Activated CD8-positive, alpha-beta memory T cell treated with anti-CD3 and anti-CD28 coated beads, Interleukin-2, amount 50 U/mL, for 48 hours (primary cell): Measurements from ENCODE around the gene CTSH.
"Not testable (repeated sequence)": the region's sequence is repeated elsewhere in the genome, so short reads cannot be mapped to it uniquely, and the experiment has no call there.

Experiments
- DNase-seq: peaks from one replicate; pipeline ENCODE4 v3.0.0-alpha.2; 2020

Gene CTSH

GRCh38 chr15:78938658-78939488 lies 6.0 kb downstream of the CTSH start:
- DNase-seq: no peak

GRCh38 chr15:78937132-78937739 lies 7.6 kb downstream of the CTSH start:
- no peak for DNase-seq

- DNase-seq: no peak
Measured at GRCh38 chr15:78934655-78935023, 10.2 kb downstream of the CTSH start.

- DNase-seq: no peak
Measured at GRCh38 chr15:78933823-78934654, 10.8 kb downstream of the CTSH start.

GRCh38 chr15:78933187-78933822 lies 11.5 kb downstream of the CTSH start:
- no peak for DNase-seq

DNA sequence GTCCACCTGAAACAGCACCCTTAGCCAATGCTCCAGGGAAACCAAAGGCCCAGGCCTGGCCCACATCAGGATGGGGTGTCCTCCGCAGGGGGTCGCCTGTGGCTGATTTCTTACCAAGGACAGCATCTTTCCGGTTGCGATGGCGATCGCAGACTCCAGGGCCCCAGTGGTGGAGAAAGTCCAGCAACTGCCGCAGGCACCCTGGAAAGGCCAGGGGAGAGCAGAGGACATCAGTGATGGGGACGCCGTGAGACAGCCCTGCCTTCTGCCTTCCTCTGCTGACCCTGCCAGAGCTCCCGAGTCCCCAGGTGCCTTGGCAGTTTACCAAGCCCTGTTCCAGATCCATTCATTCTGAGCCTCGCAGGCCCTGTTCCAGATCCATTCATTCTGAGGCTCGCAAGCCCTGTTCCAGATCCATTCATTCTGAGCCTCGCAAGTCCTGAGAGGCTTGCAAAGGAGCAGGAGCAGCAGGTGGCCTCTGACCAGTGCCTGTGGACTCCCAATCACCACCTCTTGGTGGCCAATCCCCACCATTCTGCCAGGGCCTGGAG lies 12.5 kb downstream of the CTSH start:
- DNase-seq: no peak

- DNase-seq: no peak
Measured at GRCh38 chr15:78931439-78932257, 13.2 kb downstream of the CTSH start.

- DNase-seq: no peak
Measured at GRCh38 chr15:78930577-78931388, 14.1 kb downstream of the CTSH start.

DNA sequence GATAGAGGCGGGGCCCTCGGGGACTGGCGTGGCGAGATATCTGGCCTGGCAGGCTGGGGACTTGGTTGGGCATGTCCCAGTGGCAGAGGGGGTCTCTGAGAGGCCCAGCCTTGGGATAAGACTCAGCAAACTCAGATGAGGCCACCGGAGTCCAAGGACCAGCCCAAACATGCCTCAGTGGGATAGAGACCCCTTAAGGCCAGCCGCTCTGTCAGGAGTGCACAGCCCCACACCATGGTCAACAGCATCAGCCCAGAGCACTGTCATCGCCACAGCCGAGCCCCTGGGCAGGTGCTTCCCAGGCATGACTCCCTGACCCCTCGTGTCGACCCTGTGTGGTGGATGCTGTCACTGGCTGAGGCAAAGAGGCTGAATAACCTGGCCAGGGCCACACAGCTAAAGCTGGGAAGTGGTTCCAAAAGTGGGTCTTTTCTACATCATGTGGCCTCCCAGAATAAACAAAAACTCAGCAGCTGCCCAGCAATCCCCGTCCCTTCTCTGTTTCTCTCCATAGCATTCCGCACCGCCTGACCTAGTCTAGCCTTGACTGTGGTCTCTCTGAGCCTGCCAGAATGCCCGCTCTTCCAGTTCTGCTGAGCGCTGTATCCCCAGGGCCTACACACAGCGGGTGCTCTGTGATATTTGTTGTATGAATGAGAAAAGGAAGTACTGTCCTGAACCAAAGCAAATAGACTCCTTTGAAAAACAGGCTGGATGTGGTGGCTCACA lies 15.1 kb downstream of the CTSH start:
- DNase-seq: no peak

GRCh38 chr15:78928616-78929093 lies 16.2 kb downstream of the CTSH start:
- no peak for DNase-seq

DNA sequence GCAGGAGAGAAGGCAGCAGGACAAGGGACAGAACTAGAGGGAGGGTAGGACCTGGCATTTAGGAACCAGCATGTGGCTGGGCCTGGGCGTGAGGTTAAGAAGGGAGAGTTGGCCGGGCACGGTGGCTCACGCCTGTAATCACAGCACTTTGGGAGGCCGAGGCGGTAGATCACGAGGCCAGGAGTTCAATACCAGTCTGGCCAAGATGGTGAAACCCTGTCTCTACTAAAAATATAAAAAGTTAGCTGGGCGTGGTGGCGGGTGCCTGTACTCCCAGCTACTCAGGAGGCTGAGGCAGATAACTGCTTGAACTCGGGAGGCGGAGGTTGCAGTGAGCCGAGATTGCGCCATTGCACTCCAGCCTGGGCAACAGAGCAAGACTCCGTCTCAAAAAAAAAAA lies 16.7 kb downstream of the CTSH start:
- DNase-seq: not testable (repeated sequence)

DNA sequence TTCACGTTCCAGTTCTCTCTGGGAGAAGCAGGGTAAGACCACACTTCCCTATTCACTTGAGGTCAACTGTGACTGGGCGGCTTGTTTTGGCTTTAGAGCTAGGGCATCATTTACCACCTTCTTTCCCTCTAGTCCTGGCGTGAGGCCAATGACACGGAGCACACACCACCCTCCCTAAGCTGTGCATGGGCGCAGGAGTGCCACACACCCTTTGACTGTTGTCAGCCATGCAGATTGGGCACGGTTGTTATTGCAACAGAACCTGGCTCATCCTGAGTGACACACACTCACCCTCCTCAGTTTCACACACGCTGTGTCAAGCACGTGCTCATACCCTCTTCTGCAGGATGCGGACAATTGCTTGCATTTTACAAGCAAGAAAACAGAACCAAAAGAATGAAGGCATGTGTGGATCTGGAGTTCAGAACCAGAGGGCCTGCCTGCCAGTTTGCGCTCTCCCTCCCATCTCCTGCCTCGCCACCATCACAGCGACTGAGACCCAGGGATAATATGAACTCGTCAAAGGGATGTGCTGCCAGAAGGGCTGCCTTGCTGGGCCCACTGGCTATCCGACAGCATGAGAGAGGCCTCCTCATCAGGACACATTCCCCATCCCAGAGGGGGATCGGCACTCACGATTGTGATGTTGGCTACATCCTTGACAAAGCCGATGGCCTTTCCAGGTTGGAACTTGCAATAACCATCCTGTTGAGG lies 17.6 kb downstream of the CTSH start:
- DNase-seq: no peak

- DNase-seq: no peak
Measured at GRCh38 chr15:78925956-78926743, 18.7 kb downstream of the CTSH start.

GRCh38 chr15:78925076-78925624 lies 19.7 kb downstream of the CTSH start:
- DNase-seq: no peak

- no peak for DNase-seq
Measured at GRCh38 chr15:78923480-78924360, 21.1 kb downstream of the CTSH start.

DNA sequence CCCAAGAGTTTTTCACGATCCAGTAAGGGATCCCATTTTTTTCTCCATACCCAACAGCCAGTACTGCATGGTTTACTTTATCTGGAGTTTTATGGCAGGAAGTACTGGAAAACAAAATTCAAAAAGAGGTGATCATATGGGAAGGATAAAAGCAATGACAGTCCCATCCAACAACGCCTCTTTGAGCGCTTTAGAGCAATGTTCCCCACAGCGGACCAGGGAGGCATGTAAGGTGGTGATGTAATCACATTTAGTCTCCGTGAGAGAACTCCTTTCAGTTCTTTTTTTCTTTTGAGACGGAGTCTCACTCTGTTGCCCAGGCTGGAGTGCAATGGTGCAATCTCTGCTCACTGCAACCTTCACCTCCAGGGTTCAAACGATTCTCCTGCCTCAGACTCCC lies 21.8 kb downstream of the CTSH start:
- no peak for DNase-seq

- DNase-seq: no peak
Measured at GRCh38 chr15:78922527-78922926, 22.3 kb downstream of the CTSH start.
